ENCODE results near the gene NFAM1. TPM values are rescaled to one million over a fixed set of nuclear protein-coding genes. Genes with fewer than 3 reads are reported as not detected.

The NFAM1 gene
- total and polyA plus RNA-seq, 2 of the 4 experiments (the other 2 are of a cell fraction) = not detected

DNA sequence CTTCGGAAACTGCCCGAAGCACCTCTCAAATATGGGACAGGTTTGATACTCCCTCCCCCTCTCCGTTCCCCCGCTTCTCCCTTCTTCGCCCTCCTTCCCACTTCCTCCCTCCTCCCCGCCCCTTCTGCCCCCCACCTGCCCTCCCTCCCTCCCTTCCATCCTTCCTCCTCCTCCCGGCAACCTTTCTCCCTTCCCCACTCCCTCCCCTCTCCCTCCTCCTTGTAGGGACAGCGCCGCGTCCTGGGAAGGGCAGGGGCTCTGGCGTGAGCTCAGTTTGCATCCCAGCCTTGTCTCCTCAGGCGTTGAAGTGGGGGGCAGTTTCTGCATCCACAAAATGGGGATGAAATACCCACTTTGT is 6.1 kb upstream of the NFAM1 start:
- Histone ChIP-seq H2BK15ac (ENCODE audit: low read depth, low read length) (no peak overlapping the region), H4K5ac (ENCODE audit: low read depth, low read length) (no peak overlapping the region), H4K8ac (ENCODE audit: low read depth in 2 of 2, low read length in 2 of 2) (no peak overlapping the region; a peak in 1 of 4 replicates), H3K4ac (ENCODE audit: low read depth, low read length) (no peak overlapping the region), H3K23ac (ENCODE audit: low read depth, low read length) (no peak overlapping the region), H2AK9ac (replicated peaks; ENCODE audit: low read depth, low read length, poor library complexity) (no peak overlapping the region), H3K27me3 (ENCODE audit: control insufficient read depth, insufficient read depth, low read length) (peaks cover 20% of the 10 kb centered on the region), H2BK20ac (ENCODE audit: low read depth, low read length) (no peak overlapping the region), H4K20me1 (ENCODE audit: insufficient read depth, low read length) (no peaks in the 10 kb centered on the region), H3K79me1 (ENCODE audit: low read depth in 1 of 2, low read length in 2 of 2) (no peaks in the 10 kb centered on the region), H2BK120ac (ENCODE audit: low read depth, low read length) (no peak overlapping the region), H3K27ac (ENCODE audit: insufficient read depth, low read length) (no peak overlapping the region), H3K4me3 (ENCODE audit: insufficient read depth, low read depth, low read length) (no peak overlapping the region), H2AK5ac (ENCODE audit: low read depth, low read length) (no peak overlapping the region), H3K18ac (ENCODE audit: low read depth, low read length) (no peak overlapping the region), H4K91ac (ENCODE audit: insufficient read depth, low read depth, low read length) (no peak overlapping the region), H3K4me2 (ENCODE audit: low read depth, low read length) (no peak overlapping the region), H3K9ac (ENCODE audit: low read depth, low read length) (no peak overlapping the region), H3K56ac (ENCODE audit: extremely low read depth, insufficient read depth, low read length) (no peak overlapping the region), H3K9me1 (ENCODE audit: insufficient read depth, low read length) (no peaks in the 10 kb centered on the region), H3K4me1 (ENCODE audit: control insufficient read depth, insufficient read depth, low read length) (peaks cover 3% of the 10 kb centered on the region; the same call in 1 of the 2 replicates), H3K14ac (replicated peaks; ENCODE audit: low read depth, low read length) (no peak overlapping the region), H3K36me3 (ENCODE audit: control insufficient read depth, insufficient read depth, low read length) (no peaks in the 10 kb centered on the region), H3K9me3 (ENCODE audit: control insufficient read depth, insufficient read depth, low read length) (no peaks in the 10 kb centered on the region), H2AFZ (replicated peaks; ENCODE audit: low read length, poor library complexity) (peak overlapping the region; percentile 92), H2BK5ac (ENCODE audit: low read depth, low read length, poor library complexity, severe bottlenecking) (no peak overlapping the region)
- dilution Hi-C loops (cut with HindIII; ENCODE audit: low sequenced_read_pairs, unreplicated experiment) (no loop called here), in situ Hi-C loops (cut with MboI; ENCODE audit: low sequenced_read_pairs) (loop anchor here (5.0 kb wide), 1 partner anchor 341 kb away; no protein-coding TSS in a partner anchor), intact Hi-C loops (cut with micrococcal nuclease) (no loop called here)
- BruUV-seq (replicated peaks) = no TSS peak
- 100% methylated on average over 1 of the region's 12 CpGs; no CpG with 5 or more reads in 1 of the 2 experiments for WGBS, 2 experiments (ENCODE audit: extremely low coverage in 2 of 2, insufficient read length in 1 of 2)
- ATAC-seq (ENCODE audit: low read depth) (no peak), DNase-seq (no peak)
- ChIA-PET CTCF (interaction anchor here (0.6 to 0.7 kb wide), 2 partner anchors 17 to 86 kb away, joined by 3 to 4 read pairs; no protein-coding TSS in a partner anchor), POLR2A (ENCODE audit: unreplicated experiment) (no interaction called here)
- TF ChIP-seq, protein P1, sequence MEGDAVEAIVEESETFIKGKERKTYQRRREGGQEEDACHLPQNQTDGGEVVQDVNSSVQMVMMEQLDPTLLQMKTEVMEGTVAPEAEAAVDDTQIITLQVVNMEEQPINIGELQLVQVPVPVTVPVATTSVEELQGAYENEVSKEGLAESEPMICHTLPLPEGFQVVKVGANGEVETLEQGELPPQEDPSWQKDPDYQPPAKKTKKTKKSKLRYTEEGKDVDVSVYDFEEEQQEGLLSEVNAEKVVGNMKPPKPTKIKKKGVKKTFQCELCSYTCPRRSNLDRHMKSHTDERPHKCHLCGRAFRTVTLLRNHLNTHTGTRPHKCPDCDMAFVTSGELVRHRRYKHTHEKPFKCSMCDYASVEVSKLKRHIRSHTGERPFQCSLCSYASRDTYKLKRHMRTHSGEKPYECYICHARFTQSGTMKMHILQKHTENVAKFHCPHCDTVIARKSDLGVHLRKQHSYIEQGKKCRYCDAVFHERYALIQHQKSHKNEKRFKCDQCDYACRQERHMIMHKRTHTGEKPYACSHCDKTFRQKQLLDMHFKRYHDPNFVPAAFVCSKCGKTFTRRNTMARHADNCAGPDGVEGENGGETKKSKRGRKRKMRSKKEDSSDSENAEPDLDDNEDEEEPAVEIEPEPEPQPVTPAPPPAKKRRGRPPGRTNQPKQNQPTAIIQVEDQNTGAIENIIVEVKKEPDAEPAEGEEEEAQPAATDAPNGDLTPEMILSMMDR (conservative IDR thresholded peaks at IDR 0.05; ENCODE audit: low read depth, low read length) = no peak

All from IMR-90 (cell line).